NCI-H1694 treated with DMSO at 0.1 percent for 48 hours (cell line): Measurements from ENCODE around the gene PLEKHN1.
A peak's percentile ranks its signal among the peaks of the same experiment; 100 is the strongest.

Experiments
- DNase-seq: peaks from one replicate; lab custom pipeline; 2025; lab: John Stamatoyannopoulos, UW

Gene PLEKHN1

DNA sequence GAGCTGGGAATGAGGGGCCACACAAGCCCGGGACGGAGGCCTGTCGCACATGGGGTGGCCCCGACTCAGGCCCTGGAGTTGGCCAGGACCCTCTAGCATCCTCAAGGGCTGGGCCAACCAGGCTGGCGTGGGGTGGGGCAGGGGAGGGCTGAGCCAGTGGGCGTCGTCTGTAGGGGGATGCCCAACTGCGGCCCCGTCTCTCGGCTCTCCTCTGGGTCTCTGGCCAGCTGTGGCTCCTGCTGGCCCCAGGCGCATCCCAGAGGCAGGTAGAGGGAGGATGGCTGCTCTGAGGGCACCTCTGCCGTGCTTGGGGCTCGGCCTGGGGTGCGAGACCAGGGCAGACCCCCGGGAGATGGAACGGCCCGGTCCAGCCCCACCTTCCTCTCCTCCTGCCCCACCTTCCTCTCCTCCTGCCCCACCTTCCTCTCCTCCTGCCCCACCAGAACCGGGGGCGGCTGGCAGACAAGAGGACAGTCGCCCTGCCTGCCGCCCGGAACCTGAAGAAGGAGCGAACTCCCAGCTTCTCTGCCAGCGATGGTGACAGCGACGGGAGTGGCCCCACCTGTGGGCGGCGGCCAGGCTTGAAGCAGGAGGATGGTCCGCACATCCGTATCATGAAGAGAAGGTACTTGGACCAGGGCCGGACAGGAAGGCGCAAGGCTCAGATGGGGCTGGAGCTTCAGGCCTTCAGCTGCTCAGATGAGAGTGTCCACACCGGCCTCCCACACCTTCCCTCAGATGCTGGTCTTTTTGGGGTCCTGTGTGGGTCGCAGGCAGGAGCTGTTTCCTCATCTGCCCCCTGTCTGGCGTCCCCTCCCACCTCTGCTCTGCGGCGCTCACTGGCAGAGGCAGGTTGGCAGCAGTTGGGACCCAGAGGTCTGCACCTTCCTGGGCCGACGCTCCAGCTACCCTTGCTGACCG is 36.3 kb upstream of the PLEKHN1 start:
- DNase-seq: no peak

DNA sequence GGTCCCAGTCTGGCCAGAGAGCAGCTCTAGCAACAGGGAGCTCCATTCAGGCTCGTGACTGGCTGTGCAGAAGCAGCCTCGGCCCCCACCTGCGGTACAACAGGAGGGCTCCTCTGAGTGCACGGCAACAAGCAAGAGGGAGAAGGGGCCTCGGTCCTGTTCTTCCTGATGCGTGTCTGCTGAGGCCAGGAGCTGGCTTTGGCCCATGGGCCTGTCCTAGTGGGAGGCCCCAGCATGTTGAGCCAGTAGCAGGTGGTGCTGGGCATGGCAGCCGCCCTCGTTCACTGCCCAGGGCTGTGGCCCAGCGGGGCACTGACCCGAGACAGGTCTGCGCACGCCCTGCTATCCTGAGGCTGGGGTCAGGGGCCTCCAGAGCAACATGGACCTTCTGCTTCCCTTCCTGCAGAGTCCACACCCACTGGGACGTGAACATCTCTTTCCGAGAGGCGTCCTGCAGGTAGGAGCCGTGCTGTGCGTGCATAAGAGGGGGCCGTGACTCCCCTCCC is 35.6 kb upstream of the PLEKHN1 start:
- DNase-seq: no peak

DNA sequence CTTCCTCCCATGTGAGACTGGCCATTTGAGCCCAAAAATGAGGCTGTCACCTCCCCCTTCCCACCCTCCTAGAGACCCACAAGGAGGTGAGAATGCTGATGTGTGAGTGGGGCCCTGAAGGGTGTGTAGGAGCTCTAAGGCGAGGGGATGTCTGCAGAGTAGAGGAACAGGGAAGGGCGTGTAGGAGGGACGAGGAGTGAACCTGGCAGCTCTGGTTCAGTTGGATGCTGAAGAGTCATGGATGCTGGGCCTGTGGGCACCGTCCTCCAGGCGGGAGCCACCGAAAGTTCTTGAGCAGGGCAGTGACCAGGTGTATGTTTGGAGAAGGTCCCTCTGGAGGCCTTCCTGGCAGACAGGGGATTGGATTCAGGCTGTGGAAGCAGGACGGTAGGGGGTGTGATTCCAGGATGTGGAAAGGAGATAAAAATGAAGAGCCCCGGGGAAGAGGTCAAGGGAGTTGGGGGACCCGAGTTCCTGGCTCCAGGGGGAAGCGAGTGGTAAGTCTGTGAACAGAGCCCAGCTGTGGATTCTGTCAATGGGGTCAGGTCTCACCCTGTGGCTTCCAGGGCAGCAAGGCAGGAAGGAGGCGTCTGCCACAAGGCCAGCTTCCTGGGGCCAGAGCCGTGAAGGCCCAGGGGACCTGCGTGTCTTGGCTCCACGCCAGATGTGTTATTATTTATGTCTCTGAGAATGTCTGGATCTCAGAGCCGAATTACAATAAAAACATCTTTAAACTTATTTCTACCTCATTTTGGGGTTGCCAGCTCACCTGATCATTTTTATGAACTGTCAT is 34.7 kb upstream of the PLEKHN1 start:
- no peak for DNase-seq

DNA sequence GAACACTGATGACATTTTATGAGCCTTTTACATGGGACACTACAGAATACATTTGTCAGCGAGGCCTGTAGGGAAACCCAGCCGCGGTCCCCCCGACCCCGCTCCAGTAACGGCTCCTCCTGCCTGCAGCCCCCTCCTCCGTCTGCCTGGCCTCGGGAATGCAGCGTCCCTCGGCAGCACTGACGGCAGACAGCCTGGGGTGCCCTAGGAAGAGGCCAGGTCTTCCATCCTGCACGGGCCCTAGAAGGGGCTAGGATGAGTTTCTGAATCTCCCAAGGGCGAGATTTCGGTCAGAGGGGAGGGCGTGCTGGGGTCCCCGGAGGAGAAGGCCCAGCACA is 34.1 kb upstream of the PLEKHN1 start:
- DNase-seq: no peak

DNA sequence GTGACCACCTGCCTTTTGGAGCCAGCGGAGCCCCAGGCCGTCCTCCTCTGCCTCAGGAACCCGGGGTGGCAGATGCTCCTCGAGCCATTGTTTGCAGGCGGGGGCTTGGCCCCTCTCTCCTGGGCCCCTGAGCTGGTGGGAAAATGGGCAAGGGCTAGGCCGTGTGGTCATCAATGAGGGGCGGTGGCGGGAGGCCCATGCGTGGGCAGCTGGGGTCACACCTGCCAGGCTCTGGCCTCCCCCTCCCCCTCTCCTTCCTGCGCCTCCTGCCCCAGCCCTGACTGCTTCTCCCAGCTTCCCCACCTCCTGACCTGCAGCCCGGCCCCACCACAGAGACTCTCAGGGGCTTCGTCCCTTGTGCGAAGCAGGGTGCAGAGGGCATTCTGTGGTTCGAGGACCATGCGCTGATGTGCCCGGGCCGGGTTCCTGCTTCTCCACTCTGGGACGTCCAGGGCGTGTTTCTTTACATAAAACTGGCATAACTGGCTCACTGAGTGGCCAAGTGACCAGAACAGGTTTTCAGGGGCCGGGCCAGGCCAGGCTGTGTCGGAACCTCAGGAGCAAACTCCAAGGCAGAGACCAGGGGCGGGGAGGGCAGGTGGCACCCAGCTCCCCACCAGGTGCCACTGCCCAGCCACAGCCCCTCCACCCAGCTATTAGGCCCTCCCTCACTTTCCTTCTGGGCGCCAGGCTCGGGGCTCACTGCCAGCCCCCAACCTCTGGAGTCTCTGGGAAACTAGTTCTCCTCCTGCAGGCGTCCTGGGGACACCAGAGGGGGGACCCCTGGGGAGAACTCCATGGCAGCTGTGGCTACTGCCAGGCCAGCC is 33.3 kb upstream of the PLEKHN1 start:
- DNase-seq: no peak

DNA sequence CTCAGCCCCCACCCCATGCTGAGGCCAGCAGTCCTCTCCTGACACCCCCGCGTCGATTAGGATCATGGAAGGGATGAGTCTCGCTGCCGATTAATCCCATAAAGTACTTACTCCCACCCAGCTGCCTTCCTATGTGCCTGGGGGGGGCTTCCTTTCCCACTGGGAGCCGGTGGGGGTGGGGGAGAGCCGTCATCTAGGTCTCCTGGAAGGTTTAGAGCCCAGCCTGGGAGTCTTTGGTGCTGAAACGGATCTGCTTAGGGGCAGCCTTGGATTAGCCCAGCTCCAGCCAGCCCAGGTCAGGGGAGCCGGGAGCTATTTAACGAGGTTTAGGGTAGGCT is 32.7 kb upstream of the PLEKHN1 start:
- DNase-seq: no peak

DNA sequence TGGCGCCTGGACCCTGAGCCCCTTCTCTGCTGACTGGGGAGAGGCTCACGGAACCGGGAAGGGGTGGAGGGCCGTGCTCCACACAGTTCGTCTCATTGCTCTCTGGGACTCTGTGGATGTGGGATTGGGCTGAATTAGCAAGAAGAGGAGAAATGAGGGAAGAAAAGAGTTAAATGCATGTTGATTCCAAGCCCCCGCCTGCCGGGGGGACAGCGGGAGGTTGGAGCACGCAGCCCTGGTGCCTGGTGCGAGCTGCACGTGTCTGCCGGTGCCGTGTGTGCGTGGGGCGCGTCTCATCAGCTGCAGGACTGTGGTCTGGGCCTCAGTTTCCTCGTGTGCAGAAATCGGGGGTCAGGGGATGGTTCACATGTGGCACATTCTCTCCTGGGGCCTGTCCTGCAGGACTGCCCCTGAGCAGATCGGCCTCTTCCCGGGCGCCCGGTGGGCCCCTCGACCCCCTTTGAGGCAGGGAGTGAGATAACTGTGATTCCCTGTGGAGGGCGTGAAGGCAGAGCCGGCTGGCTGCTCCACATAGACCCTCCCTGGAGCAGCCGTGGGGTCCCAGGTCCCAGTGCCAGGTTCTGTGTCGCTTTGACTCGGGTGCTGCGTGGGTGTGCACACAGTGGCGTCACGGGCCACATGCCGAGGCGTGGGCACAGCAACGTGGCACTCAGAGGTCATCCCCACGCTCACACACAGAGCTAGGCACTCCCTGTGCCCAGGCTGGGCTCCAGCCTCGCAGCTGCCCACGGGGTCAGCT is 31.1 kb upstream of the PLEKHN1 start:
- DNase-seq: no peak

DNA sequence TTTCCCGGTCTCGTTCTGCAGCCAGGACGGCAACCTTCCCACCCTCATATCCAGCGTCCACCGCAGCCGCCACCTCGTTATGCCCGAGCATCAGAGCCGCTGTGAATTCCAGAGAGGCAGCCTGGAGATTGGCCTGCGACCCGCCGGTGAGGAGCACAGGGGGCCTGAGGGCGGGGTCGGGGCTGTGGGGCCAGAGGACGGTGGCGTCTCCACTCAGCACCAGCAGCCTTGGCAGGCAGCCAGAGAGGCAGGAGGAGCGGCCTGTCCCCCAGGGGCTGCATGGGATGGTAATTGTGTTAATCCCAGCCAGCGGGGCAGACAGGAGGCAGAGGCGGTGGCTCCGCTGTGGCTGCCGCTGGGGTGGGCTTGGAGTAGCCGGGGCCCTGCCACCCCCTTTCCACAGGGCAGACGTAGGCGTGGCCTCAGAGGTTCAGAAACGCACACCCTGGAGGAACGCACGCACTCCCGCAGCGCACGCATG is 30.5 kb upstream of the PLEKHN1 start:
- DNase-seq: peak; percentile 33

DNA sequence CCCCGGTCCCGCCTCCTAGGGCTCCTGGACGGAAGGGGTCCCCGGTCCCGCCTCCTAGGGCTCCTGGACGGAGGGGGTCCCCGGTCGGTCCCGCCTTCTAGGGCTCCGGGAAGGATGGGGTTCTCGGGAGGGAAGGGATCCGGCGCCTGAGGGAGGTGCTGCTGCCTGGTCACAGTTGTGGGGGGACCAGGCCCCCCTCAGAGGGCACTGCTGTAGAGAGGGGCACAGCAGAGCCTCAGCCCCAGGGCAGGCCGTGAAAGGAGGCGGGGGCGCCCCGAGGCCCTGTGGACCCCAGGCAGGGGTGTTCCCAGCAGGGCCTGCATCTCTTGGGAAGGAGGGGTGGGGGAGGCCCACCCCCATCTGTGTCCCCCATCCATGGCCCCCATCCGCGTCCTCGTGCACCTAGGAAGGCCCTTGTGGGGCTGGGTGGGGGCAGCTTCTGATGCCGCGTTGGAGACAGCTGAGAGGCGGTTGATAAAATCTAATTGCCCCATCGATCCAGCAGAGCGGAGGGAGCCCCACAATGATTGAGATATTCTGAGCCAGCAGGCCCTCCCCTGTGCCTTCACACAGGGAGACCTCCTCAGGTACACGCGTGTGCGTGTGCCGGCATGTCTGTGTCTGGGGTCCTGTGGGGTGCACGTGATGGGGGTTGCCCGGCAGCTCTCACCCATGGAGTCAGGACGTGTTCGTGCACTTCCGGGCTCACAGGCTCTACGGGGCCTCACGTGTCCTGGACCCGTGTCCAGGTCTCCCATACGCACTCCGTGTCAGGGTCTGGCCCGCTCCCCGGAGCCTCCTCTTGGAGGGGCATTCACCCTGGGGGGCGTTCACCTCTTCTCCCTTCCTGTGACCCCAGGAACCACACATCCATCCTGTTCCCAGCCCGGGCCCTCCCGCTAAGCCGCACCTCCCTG is 29.7 kb upstream of the PLEKHN1 start:
- DNase-seq: no peak

DNA sequence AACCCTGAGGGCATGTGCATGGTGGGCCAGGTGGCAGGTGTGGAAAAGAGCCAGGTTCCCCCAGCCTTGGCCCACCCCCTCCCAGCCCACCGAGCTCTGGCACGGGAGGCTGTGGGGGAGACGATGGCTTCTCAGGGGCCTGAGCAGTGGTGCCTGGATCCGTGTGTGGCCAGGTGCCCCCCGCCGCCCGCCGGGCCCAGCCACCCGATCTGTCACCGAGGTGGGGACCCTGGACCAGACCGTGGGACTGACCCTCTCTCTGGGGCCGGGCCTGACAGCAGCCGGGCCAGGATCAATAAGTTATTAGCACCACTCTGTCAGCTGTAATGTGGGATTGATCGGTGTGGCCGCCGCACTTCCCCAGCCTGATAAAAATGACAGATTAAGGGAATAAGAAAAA is 28.8 kb upstream of the PLEKHN1 start:
- DNase-seq: no peak

DNA sequence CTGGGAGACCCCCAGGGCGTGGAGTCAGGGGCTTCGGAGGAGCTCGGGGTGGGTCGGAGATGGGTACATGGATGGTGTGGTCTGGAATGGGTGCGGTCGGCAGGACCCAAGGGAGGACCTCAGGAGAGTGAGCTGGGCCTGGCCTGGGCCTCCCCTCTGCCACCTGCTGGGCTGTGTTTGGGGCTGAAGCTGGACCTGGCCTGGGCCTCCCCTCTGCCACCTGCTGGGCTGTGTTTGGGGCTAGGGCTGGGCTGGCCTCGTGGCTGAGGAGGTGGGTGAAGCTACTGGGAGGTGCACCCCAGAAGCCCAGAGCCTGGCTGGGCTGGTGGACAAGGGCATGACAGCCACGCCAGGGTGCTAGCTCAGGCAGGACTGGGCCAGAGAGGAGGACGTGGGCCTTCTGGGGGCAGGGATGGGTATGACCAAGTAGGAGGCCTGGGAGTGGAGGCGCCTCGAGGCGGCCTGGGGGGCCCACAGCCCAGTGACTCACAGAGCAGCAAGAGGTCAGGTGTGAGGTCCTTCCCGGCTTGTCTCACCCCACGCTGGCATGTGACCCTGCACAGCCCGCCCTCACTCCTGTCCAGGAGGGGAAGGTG is 28.1 kb upstream of the PLEKHN1 start:
- no peak for DNase-seq

DNA sequence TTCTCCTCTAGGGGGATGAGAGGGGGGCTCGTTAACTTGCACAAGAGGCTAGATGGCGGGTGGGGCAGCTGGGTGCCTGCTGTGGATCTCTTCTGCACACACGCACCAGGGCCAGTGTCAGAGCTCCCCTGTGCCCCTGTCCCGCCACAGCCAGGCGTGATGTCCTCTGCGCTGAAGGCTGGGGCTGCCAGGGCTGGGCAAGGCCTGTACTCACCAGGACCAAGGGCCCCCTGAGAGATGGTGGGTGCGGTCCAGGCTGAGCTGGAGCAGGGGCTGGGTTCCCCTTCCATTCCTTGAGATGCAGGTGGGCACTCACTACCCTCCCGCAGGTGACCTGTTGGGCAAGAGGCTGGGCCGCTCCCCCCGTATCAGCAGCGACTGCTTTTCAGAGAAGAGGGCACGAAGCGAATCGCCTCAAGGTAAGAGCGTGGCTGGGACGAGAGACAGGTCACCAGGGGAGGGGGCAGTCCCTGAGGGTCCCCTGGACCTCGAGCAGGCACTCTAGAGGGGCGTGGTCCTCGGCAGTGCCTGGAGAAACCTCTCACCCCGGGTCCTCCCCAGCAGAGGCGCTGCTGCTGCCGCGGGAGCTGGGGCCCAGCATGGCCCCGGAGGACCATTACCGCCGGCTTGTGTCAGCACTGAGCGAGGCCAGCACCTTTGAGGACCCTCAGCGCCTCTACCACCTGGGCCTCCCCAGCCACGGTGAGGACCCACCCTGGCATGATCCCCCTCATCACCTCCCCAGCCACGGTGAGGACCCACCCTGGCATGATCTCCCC is 27.4 kb upstream of the PLEKHN1 start:
- no peak for DNase-seq

DNA sequence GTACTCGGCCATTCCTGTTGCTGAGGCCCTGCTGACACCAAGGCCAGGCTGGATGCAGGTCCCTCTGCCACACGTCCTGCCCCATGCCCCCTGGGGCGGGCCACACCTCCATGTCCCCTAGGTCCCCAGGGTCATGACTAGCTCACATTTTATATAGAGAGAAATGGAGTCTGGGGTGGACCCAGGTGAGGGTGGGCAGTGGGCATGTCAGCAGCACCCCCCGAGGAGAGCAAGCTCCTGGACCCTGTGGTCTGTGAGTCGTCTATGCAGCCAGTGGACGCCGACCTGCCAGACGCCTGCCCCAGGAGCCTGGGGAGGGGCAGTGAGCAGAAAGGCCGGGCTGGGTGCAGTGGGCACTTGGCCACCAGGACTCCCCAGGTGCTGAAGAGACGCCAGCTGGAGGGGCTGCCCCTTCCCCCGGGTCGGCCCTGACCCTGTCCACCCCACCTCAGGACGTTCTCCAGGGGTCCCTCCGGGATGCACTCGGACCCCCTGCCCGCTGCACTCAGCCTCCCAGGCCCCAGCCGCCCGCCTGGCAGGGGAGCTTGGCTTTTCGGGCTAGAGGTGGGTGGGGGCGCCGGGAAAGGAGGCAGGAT is 26.7 kb upstream of the PLEKHN1 start:
- DNase-seq: no peak

DNA sequence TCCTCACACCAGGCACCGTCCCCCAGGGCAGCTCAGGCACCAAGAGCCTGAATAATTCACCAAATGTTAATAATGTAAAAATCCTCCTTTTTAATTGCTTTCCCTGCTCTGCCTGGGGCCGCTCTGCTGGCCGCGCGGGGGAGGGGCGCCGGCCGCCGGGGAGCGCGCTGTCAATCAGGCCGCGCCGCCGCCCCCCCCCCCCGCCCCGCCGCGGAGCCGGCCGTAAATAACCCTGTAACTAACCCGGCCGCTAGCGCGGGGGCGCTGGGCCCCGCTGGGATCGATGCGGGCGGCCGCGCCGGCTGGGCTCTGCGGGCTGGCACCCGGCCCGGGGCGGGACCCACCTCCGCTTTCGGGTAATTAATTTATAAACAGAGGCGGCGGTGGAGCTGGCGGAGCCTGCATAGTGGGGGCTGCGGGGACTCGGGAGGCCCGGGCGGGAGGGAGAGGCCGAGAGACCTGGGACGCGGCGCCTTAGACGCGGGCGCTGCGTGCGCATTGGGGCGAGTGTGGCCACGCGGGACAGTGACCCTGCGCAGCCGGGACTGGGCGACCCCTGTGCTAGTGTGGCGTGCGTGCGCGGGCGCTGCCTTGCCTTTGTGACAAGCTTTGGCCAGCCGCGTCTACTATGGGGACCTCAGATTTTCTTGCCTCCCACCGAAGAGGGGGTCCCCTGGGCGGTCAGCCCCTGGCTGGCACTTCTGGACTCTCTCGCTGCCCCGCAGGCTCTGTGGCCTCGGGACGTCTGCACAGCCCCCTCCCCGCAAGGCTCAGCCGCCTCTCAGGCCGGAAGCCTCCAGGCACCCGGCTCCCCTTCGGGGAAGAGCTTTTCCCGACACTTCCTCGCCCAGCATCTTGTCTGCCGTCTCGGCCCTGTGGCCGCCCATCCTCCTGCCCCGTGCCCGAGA is 25.9 kb upstream of the PLEKHN1 start:
- DNase-seq: no peak

DNA sequence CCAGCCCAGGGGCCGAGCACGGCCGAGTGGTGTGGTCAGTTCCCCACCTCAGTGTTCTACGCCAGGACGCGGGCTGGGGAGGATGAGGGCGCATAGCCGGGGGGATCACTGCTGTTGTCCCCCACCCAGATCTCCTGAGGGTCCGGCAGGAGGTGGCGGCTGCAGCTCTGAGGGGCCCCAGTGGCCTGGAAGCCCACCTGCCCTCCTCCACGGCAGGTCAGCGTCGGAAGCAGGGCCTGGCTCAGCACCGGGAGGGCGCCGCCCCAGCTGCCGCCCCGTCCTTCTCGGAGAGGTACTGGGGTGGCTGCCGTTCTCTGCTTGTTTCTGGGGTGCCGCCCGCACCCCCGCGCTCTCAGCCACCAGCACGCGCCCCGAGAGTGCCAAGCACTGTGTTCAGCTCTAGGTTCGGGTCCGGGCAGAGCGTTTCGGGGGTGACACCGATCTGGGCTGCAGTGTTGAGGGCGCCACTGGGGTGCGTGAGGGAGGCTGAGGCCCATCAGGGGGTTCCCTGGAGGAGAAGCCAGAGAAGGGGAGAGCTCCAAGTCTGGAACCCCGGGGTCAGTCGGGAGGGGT is 25.2 kb upstream of the PLEKHN1 start:
- DNase-seq: no peak

DNA sequence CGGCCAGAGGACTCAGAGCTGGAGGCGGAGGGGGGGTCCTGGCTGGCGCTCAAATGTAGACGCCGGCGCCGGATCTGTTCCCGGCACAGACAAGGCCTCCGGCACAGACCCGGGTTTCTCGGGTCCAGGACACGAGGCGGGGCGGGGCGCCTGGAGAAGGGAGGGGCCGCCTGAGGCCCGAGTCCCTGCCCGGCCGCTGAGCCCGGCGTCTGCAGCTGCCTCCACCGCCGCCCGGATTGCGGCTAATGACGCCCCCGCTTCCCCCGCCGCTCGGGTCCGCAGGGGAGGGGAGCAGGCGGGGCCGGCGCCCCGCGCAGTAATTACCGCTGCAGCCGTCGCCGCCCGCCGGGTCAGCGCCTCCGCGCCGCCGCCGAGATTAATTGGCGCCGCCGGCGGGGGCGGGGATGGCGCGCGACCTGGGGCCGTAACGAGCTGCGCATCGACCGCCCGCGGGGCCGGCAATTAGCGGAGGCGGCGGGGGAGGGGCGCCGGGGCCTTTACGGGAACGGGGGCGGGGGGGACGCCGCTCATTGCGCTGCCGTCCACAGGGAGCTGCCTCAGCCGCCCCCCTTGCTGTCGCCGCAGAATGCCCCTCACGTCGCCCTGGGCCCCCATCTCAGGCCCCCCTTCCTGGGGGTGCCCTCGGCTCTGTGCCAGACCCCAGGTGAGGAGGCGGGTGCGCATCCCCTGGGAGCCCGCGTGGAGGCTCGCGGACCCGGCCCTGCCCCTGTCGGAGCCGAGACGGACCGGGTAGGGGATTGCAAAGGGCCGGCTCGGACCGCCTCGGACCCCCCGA is 24.5 kb upstream of the PLEKHN1 start:
- DNase-seq: peak; percentile 21
